ENCODE measurements around the gene HCFC1R1. TPM values are rescaled to one million over a fixed set of nuclear protein-coding genes. Genes with fewer than 3 reads are reported as not detected.

Gene HCFC1R1
- polyA plus RNA-seq, 3 donors = 16.7 to 27.1 (median 19.9) TPM

DNA sequence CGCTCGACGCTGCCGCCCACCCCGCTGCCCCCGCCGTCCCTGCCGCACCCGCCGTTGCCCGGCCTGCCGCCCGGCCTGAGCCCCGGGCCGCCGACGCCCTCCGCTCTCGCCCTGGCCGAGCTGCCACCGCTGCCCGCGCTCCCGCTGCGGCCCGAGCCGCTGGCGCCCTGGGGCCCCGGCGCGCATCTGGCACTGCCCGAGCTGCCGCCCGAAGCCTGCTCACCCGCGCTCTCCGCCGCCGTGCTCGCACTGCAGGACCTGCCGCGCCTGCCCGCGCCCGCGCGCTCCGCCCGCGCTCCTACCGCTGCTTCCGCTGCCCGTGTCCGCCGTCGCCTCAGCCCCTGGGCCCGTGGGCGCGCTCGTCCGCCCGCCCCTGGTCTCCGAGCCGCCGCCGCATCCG, 19.4 kb downstream of the HCFC1R1 start:
- no peak for DNase-seq
- H3K4me3 Mint-ChIP-seq = peak overlapping the region; percentile 81 to 88
- WGBS (ENCODE audit: insufficient coverage) = under 1% methylated on average over 65 of the region's 67 CpGs
- peaks cover 44% of the 10 kb centered on the region for H3K4me1 Mint-ChIP-seq
- H3K27ac Mint-ChIP-seq = peak overlapping the region in 1 of 7 donors; percentile 87
- TF ChIP-seq, protein P1, sequence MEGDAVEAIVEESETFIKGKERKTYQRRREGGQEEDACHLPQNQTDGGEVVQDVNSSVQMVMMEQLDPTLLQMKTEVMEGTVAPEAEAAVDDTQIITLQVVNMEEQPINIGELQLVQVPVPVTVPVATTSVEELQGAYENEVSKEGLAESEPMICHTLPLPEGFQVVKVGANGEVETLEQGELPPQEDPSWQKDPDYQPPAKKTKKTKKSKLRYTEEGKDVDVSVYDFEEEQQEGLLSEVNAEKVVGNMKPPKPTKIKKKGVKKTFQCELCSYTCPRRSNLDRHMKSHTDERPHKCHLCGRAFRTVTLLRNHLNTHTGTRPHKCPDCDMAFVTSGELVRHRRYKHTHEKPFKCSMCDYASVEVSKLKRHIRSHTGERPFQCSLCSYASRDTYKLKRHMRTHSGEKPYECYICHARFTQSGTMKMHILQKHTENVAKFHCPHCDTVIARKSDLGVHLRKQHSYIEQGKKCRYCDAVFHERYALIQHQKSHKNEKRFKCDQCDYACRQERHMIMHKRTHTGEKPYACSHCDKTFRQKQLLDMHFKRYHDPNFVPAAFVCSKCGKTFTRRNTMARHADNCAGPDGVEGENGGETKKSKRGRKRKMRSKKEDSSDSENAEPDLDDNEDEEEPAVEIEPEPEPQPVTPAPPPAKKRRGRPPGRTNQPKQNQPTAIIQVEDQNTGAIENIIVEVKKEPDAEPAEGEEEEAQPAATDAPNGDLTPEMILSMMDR (IDR thresholded peaks at IDR 0.05) = no peak
- H4K20me1 ChIP-seq (ENCODE audit: insufficient read depth, low read length) = no peaks in the 10 kb centered on the region
- H3K4me2 ChIP-seq (replicated peaks; ENCODE audit: extremely low read depth, low read length, poor library complexity, severe bottlenecking) = peak overlapping the region; percentile 70
- H3K36me3 Mint-ChIP-seq = peaks cover 5 to 6% of the 10 kb centered on the region in 2 donors
- H3K4me1 ChIP-seq (ENCODE audit: control insufficient read depth in 1 of 2, insufficient read depth in 2 of 2, low read length in 2 of 2) = peaks cover 45 to 47% of the 10 kb centered on the region in 2 donors
- no peak overlapping the region for H2AFZ ChIP-seq (ENCODE audit: insufficient read depth, low read depth, low read length, poor library complexity, severe bottlenecking)
- no peak overlapping the region for H3K9ac ChIP-seq (ENCODE audit: insufficient read depth, low read length, poor library complexity, severe bottlenecking)
- H3K9me3 Mint-ChIP-seq = peaks cover 0 to 3% (median 0%) of the 10 kb centered on the region in 7 donors
- H3K36me3 ChIP-seq (replicated peaks in 1 of 2; ENCODE audit: control insufficient read depth in 1 of 2, insufficient read depth in 2 of 2, low read length in 2 of 2) = no peaks in the 10 kb centered on the region
- peaks cover 0 to 18% (median 14%) of the 10 kb centered on the region in 3 donors for H3K27me3 Mint-ChIP-seq (ENCODE audit: low read depth in 3 of 3)
- H3K27me3 ChIP-seq (ENCODE audit: control insufficient read depth in 2 of 2, insufficient read depth in 2 of 2, low read length in 2 of 2) = peaks cover 0 to 2% of the 10 kb centered on the region in 2 donors
- no peak overlapping the region for H3K4me3 ChIP-seq (replicated peaks in 1 of 3; ENCODE audit: low read depth in 2 of 3, low read length in 3 of 3)
- H3K9me3 ChIP-seq (replicated peaks in 1 of 2; ENCODE audit: control insufficient read depth in 1 of 2, insufficient read depth in 1 of 2, low read length in 2 of 2) = no peaks in the 10 kb centered on the region
- intact Hi-C loops (cut with micrococcal nuclease) = no loop called here
- H3K79me2 ChIP-seq (ENCODE audit: insufficient read depth, low read length) = no peaks in the 10 kb centered on the region
- no peak overlapping the region for H3K27ac ChIP-seq (ENCODE audit: low read depth in 1 of 2, low read length in 2 of 2)

DNA sequence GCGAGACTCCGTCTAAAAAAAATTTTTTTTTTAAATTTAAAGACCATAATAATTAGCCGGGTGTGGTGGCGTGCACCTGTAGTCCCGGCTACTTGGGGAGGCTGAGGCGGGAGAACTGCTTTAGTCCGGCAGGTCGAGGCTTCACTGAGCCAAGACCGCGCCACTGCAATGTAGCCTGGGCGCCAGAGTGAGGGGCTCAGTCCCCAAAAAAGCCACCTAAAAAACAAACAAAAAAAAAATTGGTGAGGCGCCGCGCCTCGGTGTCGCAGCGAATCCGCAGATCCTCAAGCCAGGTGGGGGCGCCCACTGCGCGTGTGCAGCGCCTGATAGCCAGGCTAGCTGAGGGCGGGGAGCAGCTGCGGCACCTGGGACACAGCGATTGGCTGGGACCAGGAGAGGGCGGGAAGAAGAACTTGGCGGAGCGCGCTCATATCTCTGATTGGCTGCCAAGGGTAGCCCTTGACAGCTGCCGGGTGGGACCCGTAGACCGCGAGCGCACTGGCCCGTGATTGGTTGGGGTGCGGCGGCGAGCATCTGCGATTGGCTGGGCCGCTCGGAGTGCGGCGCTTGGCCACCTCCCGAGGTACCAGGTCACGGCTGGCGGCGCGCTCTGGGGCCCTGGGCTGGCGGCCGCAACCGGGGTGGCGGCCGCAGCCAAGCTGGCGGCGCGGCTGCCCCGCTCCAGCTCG, 20.0 kb downstream of the HCFC1R1 start:
- Histone ChIP-seq H3K4me1 (ENCODE audit: control insufficient read depth in 1 of 2, insufficient read depth in 2 of 2, low read length in 2 of 2) (peaks cover 40 to 41% of the 10 kb centered on the region in 2 donors), H3K27ac (ENCODE audit: low read depth in 1 of 2, low read length in 2 of 2) (no peak overlapping the region), H2AFZ (ENCODE audit: insufficient read depth, low read depth, low read length, poor library complexity, severe bottlenecking) (no peak overlapping the region), H3K79me2 (ENCODE audit: insufficient read depth, low read length) (no peaks in the 10 kb centered on the region), H3K36me3 (replicated peaks in 1 of 2; ENCODE audit: control insufficient read depth in 1 of 2, insufficient read depth in 2 of 2, low read length in 2 of 2) (no peaks in the 10 kb centered on the region), H3K27me3 (ENCODE audit: control insufficient read depth in 2 of 2, insufficient read depth in 2 of 2, low read length in 2 of 2) (peaks cover 0 to 2% of the 10 kb centered on the region in 2 donors), H4K20me1 (ENCODE audit: insufficient read depth, low read length) (no peaks in the 10 kb centered on the region), H3K9me3 (replicated peaks in 1 of 2; ENCODE audit: control insufficient read depth in 1 of 2, insufficient read depth in 1 of 2, low read length in 2 of 2) (no peaks in the 10 kb centered on the region), H3K9ac (ENCODE audit: insufficient read depth, low read length, poor library complexity, severe bottlenecking) (no peak overlapping the region), H3K4me2 (replicated peaks; ENCODE audit: extremely low read depth, low read length, poor library complexity, severe bottlenecking) (peak overlapping the region; percentile 26), H3K4me3 (replicated peaks in 1 of 3; ENCODE audit: low read depth in 2 of 3, low read length in 3 of 3) (no peak overlapping the region)
- under 1% methylated on average over 49 of the region's 58 CpGs for WGBS (ENCODE audit: insufficient coverage)
- Mint-ChIP-seq H3K4me3 (peak overlapping the region; percentile 42 to 64), H3K4me1 (peaks cover 38% of the 10 kb centered on the region), H3K9me3 (peaks cover 0 to 3% (median 0%) of the 10 kb centered on the region in 7 donors), H3K27me3 (ENCODE audit: low read depth in 3 of 3) (peaks cover 0 to 21% (median 17%) of the 10 kb centered on the region in 3 donors), H3K36me3 (peaks cover 5 to 6% of the 10 kb centered on the region in 2 donors), H3K27ac (no peak overlapping the region)
- intact Hi-C loops (cut with micrococcal nuclease) = loop anchor here in 1 of 2 donors (2.0 kb wide), 1 partner anchor 25 kb away; no protein-coding TSS in a partner anchor
- peak; percentile 98 to 99 (median 98) for DNase-seq
- TF ChIP-seq, protein P1 (IDR thresholded peaks at IDR 0.05) = peak; percentile 34

Data from CD14-positive monocyte (primary cell).